HEK293 (cell line): Measurements from ENCODE around the gene GDI2.

Experiments used
- CTCF ChIA-PET: fragments of 350-600 bp; formaldehyde crosslinking; extraction: SDS; loops from one replicate; lab custom pipeline; 2021; ENCODE audit warnings: antibody characterized with exemption; lab: Yijun Ruan, JAX
- POLR2A ChIA-PET: fragments of 300-600 bp; formaldehyde crosslinking; extraction: SDS; loops from one replicate; lab custom pipeline; 2020; ENCODE audit warnings: antibody characterized with exemption, inconsistent platforms; lab: Yijun Ruan, JAX
- H3K27ac ChIP-seq: fragments of 200-500 bp; sonication (Bioruptor generic); 2 replicates; pipeline ENCODE4 v1.5.1; 2014; ENCODE audit warnings: low read depth, low read length, control low read depth, inconsistent platforms; ENCODE audit errors: extremely low read depth
- H3K36me3 ChIP-seq, 2 experiments: fragments of 200-500 bp in 1 of 2; sonication (Bioruptor generic) in 1 of 2; 1 replicate in 1 of 2; 2 replicates in 1 of 2; pipeline ENCODE4 v1.5.1; 2014 to 2017; ENCODE audit warnings: inconsistent platforms in 2 of 2, low read length in 2 of 2; ENCODE audit not compliant: control insufficient read depth in 2 of 2, insufficient read depth in 1 of 2
- H3K4me1 ChIP-seq: fragments of 200-500 bp; sonication (Bioruptor generic); 2 replicates; pipeline ENCODE4 v1.5.1; 2014; ENCODE audit warnings: mild to moderate bottlenecking, low read length, inconsistent platforms; ENCODE audit not compliant: control insufficient read depth, insufficient read depth
- H3K4me3 ChIP-seq: 2 replicates; pipeline ENCODE4 v1.5.1; 2011; ENCODE audit warnings: low read depth, mild to moderate bottlenecking, control low read depth, low read length, moderate library complexity
- H3K9me3 ChIP-seq: fragments of 200-500 bp; sonication (Bioruptor generic); 2 replicates; pipeline ENCODE4 v1.5.1; 2014; ENCODE audit warnings: low read depth, low read length, inconsistent platforms; ENCODE audit not compliant: control insufficient read depth, insufficient read depth
- BCL11B ChIP-seq: fragments of 450-650 bp; formaldehyde crosslinking; IDR thresholded peaks from 2 replicates; pipeline ENCODE4 v1.5.1; 2016; ENCODE audit warnings: low read depth, missing biosample characterization, missing genetic modification characterization
- PRDM6 ChIP-seq: fragments of 450-650 bp; formaldehyde crosslinking; IDR thresholded peaks from 2 replicates; pipeline ENCODE4 v1.5.1; 2017; ENCODE audit warnings: missing biosample characterization, missing genetic modification characterization
- YY1 ChIP-seq: fragments of 450-650 bp; formaldehyde crosslinking; IDR thresholded peaks from 2 replicates; pipeline ENCODE4 v1.5.1; 2018; ENCODE audit warnings: missing biosample characterization, missing genetic modification characterization
- ZEB2 ChIP-seq: fragments of 450-650 bp; formaldehyde crosslinking; IDR thresholded peaks from 2 replicates; pipeline ENCODE4 v1.5.1; 2016; ENCODE audit warnings: missing biosample characterization, missing genetic modification characterization
- ZFP69B ChIP-seq: fragments of 450-650 bp; formaldehyde crosslinking; IDR thresholded peaks from 2 replicates; pipeline ENCODE4 v1.5.1; 2016; ENCODE audit warnings: missing biosample characterization, missing genetic modification characterization
- ZNF223 ChIP-seq: fragments of 450-650 bp; formaldehyde crosslinking; IDR thresholded peaks from 2 replicates; pipeline ENCODE4 v1.5.1; 2016; ENCODE audit warnings: missing biosample characterization, missing genetic modification characterization
- ZNF248 ChIP-seq: fragments of 450-650 bp; formaldehyde crosslinking; IDR thresholded peaks from 2 replicates; pipeline ENCODE4 v1.5.1; 2017; ENCODE audit warnings: missing biosample characterization, missing genetic modification characterization
- ZNF26 ChIP-seq: fragments of 450-650 bp; formaldehyde crosslinking; IDR thresholded peaks from 2 replicates; pipeline ENCODE4 v1.5.1; 2016; ENCODE audit warnings: missing biosample characterization, missing genetic modification characterization
- ZNF292 ChIP-seq: fragments of 450-650 bp; formaldehyde crosslinking; IDR thresholded peaks from 2 replicates; pipeline ENCODE4 v1.5.1; 2016; ENCODE audit warnings: low read depth, missing biosample characterization, missing genetic modification characterization, borderline replicate concordance
- ZNF311 ChIP-seq: fragments of 450-650 bp; formaldehyde crosslinking; IDR thresholded peaks from 2 replicates; pipeline ENCODE4 v1.5.1; 2017; ENCODE audit warnings: missing biosample characterization, missing genetic modification characterization, borderline replicate concordance
- ZNF335 ChIP-seq: fragments of 450-650 bp; formaldehyde crosslinking; conservative IDR thresholded peaks from 2 replicates; pipeline ENCODE4 v1.5.1; 2016; ENCODE audit warnings: missing biosample characterization, missing genetic modification characterization
- ZNF404 ChIP-seq: fragments of 450-650 bp; formaldehyde crosslinking; IDR thresholded peaks from 2 replicates; pipeline ENCODE4 v1.5.1; 2017; ENCODE audit warnings: missing biosample characterization, missing genetic modification characterization
- ZNF48 ChIP-seq: fragments of 450-650 bp; formaldehyde crosslinking; IDR thresholded peaks from 2 replicates; pipeline ENCODE4 v1.5.1; 2016; ENCODE audit warnings: missing biosample characterization, missing genetic modification characterization
- ZNF501 ChIP-seq: fragments of 450-650 bp; formaldehyde crosslinking; IDR thresholded peaks from 2 replicates; pipeline ENCODE4 v1.5.1; 2016; ENCODE audit warnings: missing biosample characterization, missing genetic modification characterization
- ZNF510 ChIP-seq: fragments of 450-650 bp; formaldehyde crosslinking; IDR thresholded peaks from 2 replicates; pipeline ENCODE4 v1.5.1; 2018; ENCODE audit warnings: mild to moderate bottlenecking, missing genetic modification characterization, missing biosample characterization; ENCODE audit not compliant: insufficient replicate concordance
- ZNF518A ChIP-seq: fragments of 450-650 bp; formaldehyde crosslinking; conservative IDR thresholded peaks from 2 replicates; pipeline ENCODE4 v1.5.1; 2016; ENCODE audit warnings: low read depth, missing biosample characterization, missing genetic modification characterization
- ZNF521 ChIP-seq: fragments of 450-650 bp; formaldehyde crosslinking; IDR thresholded peaks from 2 replicates; pipeline ENCODE4 v1.5.1; 2017; ENCODE audit warnings: missing biosample characterization, mild to moderate bottlenecking, missing genetic modification characterization
- ZNF530 ChIP-seq: fragments of 450-650 bp; formaldehyde crosslinking; IDR thresholded peaks from 2 replicates; pipeline ENCODE4 v1.5.1; 2016; ENCODE audit warnings: low read depth, missing biosample characterization, missing genetic modification characterization
- ZNF600 ChIP-seq: fragments of 450-650 bp; formaldehyde crosslinking; IDR thresholded peaks from 2 replicates; pipeline ENCODE4 v1.5.1; 2016; ENCODE audit warnings: missing biosample characterization, missing genetic modification characterization
- ZNF621 ChIP-seq: fragments of 450-650 bp; formaldehyde crosslinking; IDR thresholded peaks from 2 replicates; pipeline ENCODE4 v1.5.1; 2017; ENCODE audit warnings: missing biosample characterization, missing genetic modification characterization
- ZNF660 ChIP-seq: fragments of 450-650 bp; IDR thresholded peaks from 2 replicates; pipeline ENCODE4 v1.5.1; 2018; ENCODE audit warnings: missing biosample characterization, mild to moderate bottlenecking, missing genetic modification characterization
- ZNF701 ChIP-seq: fragments of 450-650 bp; formaldehyde crosslinking; IDR thresholded peaks from 2 replicates; pipeline ENCODE4 v1.5.1; 2016; ENCODE audit warnings: missing biosample characterization, missing genetic modification characterization
- ZXDB ChIP-seq: fragments of 450-650 bp; formaldehyde crosslinking; IDR thresholded peaks from 2 replicates; pipeline ENCODE4 v1.5.1; 2016; ENCODE audit warnings: missing biosample characterization, missing genetic modification characterization

GDI2 gene

GRCh38 chr10:5812283-5813090, 747 bp downstream of the GDI2 start (continued):
- TF ChIP-seq ZXDB (tag by site-specific recombination) (peak; percentile 100), ZNF292 (tag by site-specific recombination) (no peak), YY1 (tag by site-specific recombination) (0 out of 2 replicates have a peak, but pooled peaks have one; percentile 16), BCL11B (tag by site-specific recombination) (no peak), ZNF404 (no peak), ZNF501 (tag by site-specific recombination) (peak; percentile 34; the same call in 1 of the 2 replicates), ZNF248 (tag by site-specific recombination) (no peak), ZNF621 (tag by site-specific recombination) (no peak), ZNF311 (tag by site-specific recombination) (no peak), ZNF223 (tag by site-specific recombination) (peak; percentile 43; the same call in 1 of the 2 replicates)
- TF ChIP-seq, all 188 proteins: peak for 12

- peaks cover 0 to 5% of the 10 kb centered on the region in 2 experiments; a peak in 2 of 3 replicates for H3K36me3 ChIP-seq
- H3K27ac ChIP-seq = no peak overlapping the region
- ChIA-PET CTCF (interaction anchor here (0.5 to 0.9 kb wide), 3 partner anchors 42 to 996 kb away, joined by 3 to 4 read pairs (median 3); no protein-coding TSS in a partner anchor), POLR2A (interaction anchor here (0.6 to 3.4 kb wide), 5 partner anchors 33 to 1977 kb away, joined by 3 to 21 read pairs (median 3); partner anchors contain the start of genes ANKRD16 and FBH1)
- peak overlapping the region; percentile 98 for H3K4me3 ChIP-seq
- H3K4me1 ChIP-seq = peaks cover 7% of the 10 kb centered on the region
- no peaks in the 10 kb centered on the region for H3K9me3 ChIP-seq
- TF ChIP-seq ZNF48 (no peak), ZFP69B (tag by site-specific recombination) (no peak), ZNF600 (tag by site-specific recombination) (peak; percentile 81), ZNF518A (tag by site-specific recombination) (no peak), ZNF660 (tag by site-specific recombination) (no peak), ZEB2 (tag by site-specific recombination) (0 out of 2 replicates have a peak, but pooled peaks have one; percentile 6), ZNF701 (no peak), ZNF26 (tag by site-specific recombination) (no peak), PRDM6 (peak; percentile 68), ZNF521 (no peak), ZNF510 (tag by site-specific recombination) (no peak), ZNF335 (peak; percentile 63), ZNF530 (tag by site-specific recombination) (no peak), ZNF248 (tag by site-specific recombination) (no peak)
These were observed 1.8 kb downstream of the GDI2 start for GRCh38 chr10:5811387-5811821.
